Adrenal gland (tissue), 5 donors: Measurements from ENCODE around the gene THSD7A.

Source experiments
- POLR2A ChIP-seq, 2 donors: fragments of 450-650 bp; IDR thresholded peaks; one replicate each; pipeline ENCODE4 v1.6.1; 2017; ENCODE audit warnings: antibody characterized with exemption in 2 of 2, mild to moderate bottlenecking in 2 of 2, moderate library complexity in 1 of 2
- TF ChIP-seq, protein P1 (sequence below), 6 experiments: fragments of 450-650 bp in 4 of 6; fragments of 200-600 bp in 2 of 6; sonication (generic) in 1 of 6; IDR thresholded peaks; 1 replicate in 5 of 6; 2 replicates in 1 of 6; pipeline versions ENCODE4 v1.5.1 to v1.8.0; 2016 to 2021; ENCODE audit warnings: antibody characterized with exemption in 6 of 6, mild to moderate bottlenecking in 2 of 6, moderate library complexity in 1 of 6
- donor health status: DM: no; HTN: no; CAD: no.

DNA sequence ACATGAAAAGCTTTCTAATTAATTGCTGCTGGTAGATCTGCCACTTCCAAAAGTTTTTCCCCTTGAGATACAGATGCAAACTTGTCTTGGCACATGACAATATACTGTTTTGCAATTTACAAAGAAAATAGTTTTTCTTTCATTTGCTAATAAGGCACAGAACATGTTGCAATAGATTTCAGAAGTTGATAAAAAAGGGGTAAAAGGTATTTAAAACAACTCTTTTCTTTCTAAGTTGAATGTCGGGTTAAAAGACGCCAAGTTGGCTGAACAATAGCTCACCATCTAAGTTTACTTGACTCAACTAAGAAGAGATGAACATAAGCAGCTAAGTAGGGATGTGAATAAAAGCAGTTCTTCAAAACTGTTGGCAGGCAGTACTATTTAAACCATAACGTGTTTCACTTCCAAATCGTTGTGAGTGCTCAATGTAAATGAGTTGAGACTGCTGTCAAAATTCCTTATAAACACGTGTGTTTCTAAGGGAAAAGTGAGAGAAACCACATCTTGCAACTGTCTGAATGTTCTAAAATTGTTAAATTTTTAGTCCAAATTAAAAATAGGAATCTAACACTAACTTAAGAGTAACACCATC lies 14.5 kb upstream of the THSD7A start:
- TF ChIP-seq, protein P1, sequence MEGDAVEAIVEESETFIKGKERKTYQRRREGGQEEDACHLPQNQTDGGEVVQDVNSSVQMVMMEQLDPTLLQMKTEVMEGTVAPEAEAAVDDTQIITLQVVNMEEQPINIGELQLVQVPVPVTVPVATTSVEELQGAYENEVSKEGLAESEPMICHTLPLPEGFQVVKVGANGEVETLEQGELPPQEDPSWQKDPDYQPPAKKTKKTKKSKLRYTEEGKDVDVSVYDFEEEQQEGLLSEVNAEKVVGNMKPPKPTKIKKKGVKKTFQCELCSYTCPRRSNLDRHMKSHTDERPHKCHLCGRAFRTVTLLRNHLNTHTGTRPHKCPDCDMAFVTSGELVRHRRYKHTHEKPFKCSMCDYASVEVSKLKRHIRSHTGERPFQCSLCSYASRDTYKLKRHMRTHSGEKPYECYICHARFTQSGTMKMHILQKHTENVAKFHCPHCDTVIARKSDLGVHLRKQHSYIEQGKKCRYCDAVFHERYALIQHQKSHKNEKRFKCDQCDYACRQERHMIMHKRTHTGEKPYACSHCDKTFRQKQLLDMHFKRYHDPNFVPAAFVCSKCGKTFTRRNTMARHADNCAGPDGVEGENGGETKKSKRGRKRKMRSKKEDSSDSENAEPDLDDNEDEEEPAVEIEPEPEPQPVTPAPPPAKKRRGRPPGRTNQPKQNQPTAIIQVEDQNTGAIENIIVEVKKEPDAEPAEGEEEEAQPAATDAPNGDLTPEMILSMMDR (IDR thresholded peaks at IDR 0.05), result no peak
- no peak for TF ChIP-seq POLR2A (IDR thresholded peaks at IDR 0.05)
